Measurements from ENCODE around the gene CHCHD3. TPM values are rescaled to one million over a fixed set of nuclear protein-coding genes. Genes with fewer than 3 reads are reported as not detected.

CHCHD3 gene
- total and polyA plus RNA-seq, 2 of the 4 experiments (the other 2 are of a cell fraction): 56.9 to 141 TPM

GRCh38 chr7:133011746-133012145, 70.1 kb downstream of the CHCHD3 start:
- Histone ChIP-seq H2AFZ (replicated peaks; ENCODE audit: low read length, poor library complexity) (no peak overlapping the region), H3K27ac (ENCODE audit: insufficient read depth, low read length) (no peak overlapping the region), H3K23ac (ENCODE audit: low read depth, low read length) (no peak overlapping the region), H3K79me1 (ENCODE audit: low read depth in 1 of 2, low read length in 2 of 2) (peaks cover 11 to 20% of the 10 kb centered on the region in 2 experiments), H3K36me3 (ENCODE audit: control insufficient read depth, insufficient read depth, low read length) (no peaks in the 10 kb centered on the region), H2BK20ac (ENCODE audit: low read depth, low read length) (no peak overlapping the region), H3K9ac (ENCODE audit: low read depth, low read length) (no peak overlapping the region), H2BK15ac (ENCODE audit: low read depth, low read length) (no peak overlapping the region), H4K8ac (ENCODE audit: low read depth in 2 of 2, low read length in 2 of 2) (no peak overlapping the region), H3K27me3 (ENCODE audit: control insufficient read depth, insufficient read depth, low read length) (no peaks in the 10 kb centered on the region), H3K4me2 (ENCODE audit: low read depth, low read length) (no peak overlapping the region), H3K18ac (ENCODE audit: low read depth, low read length) (no peak overlapping the region), H2BK5ac (ENCODE audit: low read depth, low read length, poor library complexity, severe bottlenecking) (no peak overlapping the region), H3K4me3 (ENCODE audit: insufficient read depth, low read depth, low read length) (no peak overlapping the region), H2AK9ac (replicated peaks; ENCODE audit: low read depth, low read length, poor library complexity) (no peak overlapping the region), H4K5ac (ENCODE audit: low read depth, low read length) (no peak overlapping the region), H3K56ac (ENCODE audit: extremely low read depth, insufficient read depth, low read length) (no peak overlapping the region), H4K20me1 (ENCODE audit: insufficient read depth, low read length) (no peaks in the 10 kb centered on the region), H3K9me3 (ENCODE audit: control insufficient read depth, insufficient read depth, low read length) (no peaks in the 10 kb centered on the region), H2AK5ac (ENCODE audit: low read depth, low read length) (no peak overlapping the region), H3K4ac (ENCODE audit: low read depth, low read length) (no peak overlapping the region), H2BK120ac (ENCODE audit: low read depth, low read length) (no peak overlapping the region), H3K4me1 (ENCODE audit: control insufficient read depth, insufficient read depth, low read length) (no peaks in the 10 kb centered on the region), H3K9me1 (ENCODE audit: insufficient read depth, low read length) (peaks cover 2% of the 10 kb centered on the region; the same call in 1 of the 2 replicates), H3K14ac (replicated peaks; ENCODE audit: low read depth, low read length) (no peak overlapping the region), H4K91ac (ENCODE audit: insufficient read depth, low read depth, low read length) (no peak overlapping the region)
- DNase-seq (no peak), ATAC-seq (ENCODE audit: low read depth) (no peak)
- ChIA-PET CTCF (no interaction called here), POLR2A (ENCODE audit: unreplicated experiment) (no interaction called here)
- intact Hi-C loops (cut with micrococcal nuclease): loop anchor here (10.0 kb wide), 1 partner anchor 63 kb away; no protein-coding TSS in a partner anchor
- in situ Hi-C loops (cut with MboI; ENCODE audit: low sequenced_read_pairs): no loop called here
- dilution Hi-C loops (cut with HindIII; ENCODE audit: low sequenced_read_pairs, unreplicated experiment): no loop called here
- WGBS, 2 experiments (ENCODE audit: extremely low coverage in 2 of 2, insufficient read length in 1 of 2): no CpG with 5 or more reads among the region's 5 CpGs
- no TSS peak for BruUV-seq (replicated peaks)
- TF ChIP-seq NFE2L2 (IDR thresholded peaks at IDR 0.05; ENCODE audit: low read depth, low read length) (no peak), MAZ (IDR thresholded peaks at IDR 0.05; ENCODE audit: borderline replicate concordance, low read depth, low read length) (no peak), CHD1 (IDR thresholded peaks at IDR 0.05; ENCODE audit: low read depth, low read length) (no peak), RCOR1 (IDR thresholded peaks at IDR 0.05; ENCODE audit: insufficient replicate concordance, low read length) (no peak), CEBPB (IDR thresholded peaks at IDR 0.05; ENCODE audit: low read depth, low read length) (no peak), SMC3 (IDR thresholded peaks at IDR 0.05; ENCODE audit: low read depth, low read length) (no peak), CTCF (conservative IDR thresholded peaks at IDR 0.05; ENCODE audit: low read depth, low read length) (no peak), FOS (IDR thresholded peaks at IDR 0.05; ENCODE audit: low read depth, low read length) (no peak), RAD21 (IDR thresholded peaks at IDR 0.05; ENCODE audit: low read length) (no peak), USF2 (IDR thresholded peaks at IDR 0.05; ENCODE audit: low read depth, low read length) (no peak), MAFK (IDR thresholded peaks at IDR 0.05; ENCODE audit: low read depth, low read length) (no peak), RFX5 (IDR thresholded peaks at IDR 0.05; ENCODE audit: low read depth, low read length) (no peak), POLR2A (IDR thresholded peaks at IDR 0.05; ENCODE audit: low read depth, low read length) (no peak), BHLHE40 (IDR thresholded peaks at IDR 0.05; ENCODE audit: low read depth, low read length) (no peak), MXI1 (IDR thresholded peaks at IDR 0.05; ENCODE audit: borderline replicate concordance, low read depth, low read length) (no peak)
